ENCODE measurements around the gene MTCL1.
A peak's percentile ranks its signal among the peaks of the same experiment; 100 is the strongest.

MTCL1 gene

GRCh38 chr18:8842506-8842905 lies 137.2 kb downstream of the MTCL1 start:
- DNase-seq, result no peak

GRCh38 chr18:8843005-8843404 lies 137.6 kb downstream of the MTCL1 start:
- no peak for DNase-seq

GRCh38 chr18:8844721-8845148 lies 139.4 kb downstream of the MTCL1 start:
- peak; percentile 46 for DNase-seq

GRCh38 chr18:8845506-8845905 lies 140.2 kb downstream of the MTCL1 start:
- no peak for DNase-seq

- DNase-seq, result no peak
These were observed 141.9 kb downstream of the MTCL1 start for GRCh38 chr18:8847066-8847755.

- DNase-seq, result no peak
These were observed 142.5 kb downstream of the MTCL1 start for GRCh38 chr18:8847900-8848299.

- DNase-seq, result no peak
These were observed 143.2 kb downstream of the MTCL1 start for GRCh38 chr18:8848541-8848940.

- DNase-seq, result no peak
These were observed 144.3 kb downstream of the MTCL1 start for GRCh38 chr18:8849696-8850095.

GRCh38 chr18:8851659-8852058 lies 146.3 kb downstream of the MTCL1 start:
- no peak for DNase-seq

- no peak for DNase-seq
These were observed 149.2 kb downstream of the MTCL1 start for GRCh38 chr18:8854550-8854949.

- no peak for DNase-seq
These were observed 149.6 kb downstream of the MTCL1 start for GRCh38 chr18:8854962-8855361.

GRCh38 chr18:8856212-8856611 lies 150.9 kb downstream of the MTCL1 start:
- DNase-seq, result no peak

- no peak for DNase-seq
These were observed 151.5 kb downstream of the MTCL1 start for GRCh38 chr18:8856769-8857393.

GRCh38 chr18:8857806-8858205 lies 152.4 kb downstream of the MTCL1 start:
- no peak for DNase-seq

GRCh38 chr18:8858888-8859511 lies 153.6 kb downstream of the MTCL1 start:
- DNase-seq, result no peak

GRCh38 chr18:8860845-8861642 lies 155.7 kb downstream of the MTCL1 start:
- DNase-seq, result no peak

GRCh38 chr18:8863427-8863826 lies 158.1 kb downstream of the MTCL1 start:
- no peak for DNase-seq

- DNase-seq, result no peak
These were observed 160.6 kb downstream of the MTCL1 start for GRCh38 chr18:8865934-8866333.

GRCh38 chr18:8866679-8867078 lies 161.3 kb downstream of the MTCL1 start:
- no peak for DNase-seq

- DNase-seq, result no peak
These were observed 162.9 kb downstream of the MTCL1 start for GRCh38 chr18:8868276-8868675.

- DNase-seq, result no peak
These were observed 163.5 kb downstream of the MTCL1 start for GRCh38 chr18:8868779-8869415.

- no peak for DNase-seq
These were observed 164.3 kb downstream of the MTCL1 start for GRCh38 chr18:8869696-8870095.

- DNase-seq, result no peak
These were observed 165.2 kb downstream of the MTCL1 start for GRCh38 chr18:8870528-8870927.

All from NCI-H1092 (cell line).